Right ventricle myocardium inferior (tissue), 1 donor: ENCODE results near the gene UBQLN3. TPM values are rescaled to one million over a fixed set of nuclear protein-coding genes. Genes with fewer than 3 reads are reported as not detected.

ENCODE experiments used
- ATAC-seq: fragments of 200-7000 bp; cut with Tn5 transposase; one replicate; pipeline ENCODE4 v1.9.1; 2020; ENCODE audit warnings: mild to moderate bottlenecking, moderate library complexity
- DNase-seq: peaks from one replicate; pipeline ENCODE4 v3.0.0; 2021; ENCODE audit errors: missing footprints
- intact Hi-C: fragments of 100-400 bp; cut with DNase I; formaldehyde crosslinking; loops from one replicate; pipeline ENCODE4 v1.11.0; 2022
- long read RNA-seq: library from polyadenylated mRNA; unstranded; transcript quantifications from one replicate; pipeline ENCODE4 v2.0.0, GENCODE V29; 2021
- total RNA-seq: library from RNA; stranded (reverse); fragmentation: NEBNext Ultra II Directional; extraction: Animal tissue kit (Norgen Biotek cat#: 25700); gene quantifications from one replicate; pipeline ENCODE4 v1.2.1, GENCODE V29; 2021
- donor health status: DM: no; HTN: yes; CAD: no; lungs with severe emphysema.

UBQLN3 gene
- not detected for total RNA-seq
- long read RNA-seq = 0 reads

DNA sequence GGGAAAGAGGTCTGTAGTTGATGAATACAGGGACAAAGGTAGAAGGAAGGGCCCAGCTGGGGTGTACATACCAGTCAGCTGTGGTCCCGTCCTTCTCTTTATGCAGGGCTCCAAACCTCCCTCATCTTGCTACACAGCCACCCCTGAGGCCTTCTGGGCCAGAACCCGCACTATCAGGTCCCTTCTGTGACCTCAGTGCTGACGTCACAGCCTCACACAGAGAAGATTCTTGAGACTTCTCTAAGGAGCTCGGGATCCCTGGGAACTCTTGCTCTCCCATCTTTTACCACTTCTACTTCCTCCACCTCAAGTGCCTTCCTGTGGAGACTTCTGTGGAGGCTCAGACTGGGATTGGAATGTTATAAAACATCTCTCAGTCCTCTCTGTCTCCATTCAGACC, at the start of gene UBQLN3:
Gene UBQLN3 (minus strand): TSS at position 155 of the 400 bp plus-strand sequence. CDS start 399 bp downstream, outside the sequence.
- DNase-seq (no peak), ATAC-seq (no peak)
- intact Hi-C loops = no loop called here

DNA sequence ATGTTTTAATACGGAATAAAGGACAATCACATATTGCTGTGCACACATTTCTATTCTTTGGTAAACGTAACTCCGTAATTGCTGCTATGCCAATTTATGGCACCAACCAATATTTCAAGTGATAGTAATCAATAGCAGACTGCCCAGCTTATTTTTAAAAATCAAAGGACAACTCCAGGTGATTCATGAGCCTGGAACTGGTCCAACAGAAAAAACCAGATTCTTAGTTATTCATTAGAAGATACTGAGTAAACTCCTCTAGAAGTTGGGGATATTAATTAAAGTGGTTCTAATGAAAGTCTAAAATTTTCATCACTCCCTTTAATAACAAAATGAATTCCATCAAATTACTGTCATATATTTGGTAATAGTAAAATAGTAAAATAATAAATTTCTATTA, 48.0 kb upstream of the UBQLN3 start:
- no peak for DNase-seq
- ATAC-seq = no peak
- intact Hi-C loops = no loop called here

DNA sequence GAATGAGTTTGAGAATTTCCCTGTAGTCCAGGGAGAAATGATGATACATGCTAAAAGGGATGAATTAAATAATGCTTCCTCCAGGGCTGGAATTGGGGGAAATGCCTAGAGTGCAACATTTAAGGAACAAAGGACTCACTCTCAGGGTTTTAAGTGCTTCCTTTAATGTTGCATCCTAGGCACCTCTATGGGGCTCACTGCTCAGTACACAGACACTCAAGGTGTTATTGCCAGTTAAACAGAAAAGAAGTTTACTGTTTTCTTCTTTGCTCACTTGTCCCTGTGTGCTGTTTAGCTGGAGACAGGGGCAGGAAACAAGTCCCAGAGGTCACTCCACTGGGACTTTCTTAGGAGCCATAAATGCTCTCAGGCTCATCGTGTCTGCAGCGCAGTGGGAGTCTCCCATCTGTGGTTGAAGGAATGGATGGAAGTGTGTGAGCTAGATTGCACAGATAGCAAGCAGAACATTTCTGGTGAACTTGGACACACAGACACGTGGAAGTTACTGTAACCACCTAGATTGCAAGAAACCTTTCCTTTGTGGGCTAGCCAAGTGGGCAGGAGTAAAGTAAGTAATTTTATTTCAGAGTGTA, 46.9 kb upstream of the UBQLN3 start:
- intact Hi-C loops = no loop called here
- no peak for ATAC-seq
- no peak for DNase-seq

DNA sequence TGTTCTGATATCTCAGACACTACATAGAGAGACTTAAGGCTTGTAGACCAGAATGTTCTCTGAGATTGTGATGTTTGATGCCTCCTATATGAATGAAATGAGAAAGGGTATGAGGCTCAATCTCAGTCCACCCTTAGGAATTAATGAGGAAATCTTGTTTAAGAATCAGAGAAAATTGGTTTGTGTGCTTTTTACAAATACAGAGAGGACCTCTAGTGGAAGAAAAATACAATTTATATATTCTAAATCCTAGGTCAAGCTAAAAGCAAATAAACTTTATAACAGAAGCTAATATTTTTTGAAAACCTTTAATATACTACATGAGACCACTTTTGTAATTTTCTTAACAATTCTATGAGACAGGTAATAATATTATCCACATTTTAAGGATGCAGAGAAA, 43.6 kb upstream of the UBQLN3 start:
- DNase-seq (no peak), ATAC-seq (no peak)
- intact Hi-C loops = loop anchor here (2.0 kb wide), 1 partner anchor 77 kb away; no protein-coding TSS in a partner anchor

DNA sequence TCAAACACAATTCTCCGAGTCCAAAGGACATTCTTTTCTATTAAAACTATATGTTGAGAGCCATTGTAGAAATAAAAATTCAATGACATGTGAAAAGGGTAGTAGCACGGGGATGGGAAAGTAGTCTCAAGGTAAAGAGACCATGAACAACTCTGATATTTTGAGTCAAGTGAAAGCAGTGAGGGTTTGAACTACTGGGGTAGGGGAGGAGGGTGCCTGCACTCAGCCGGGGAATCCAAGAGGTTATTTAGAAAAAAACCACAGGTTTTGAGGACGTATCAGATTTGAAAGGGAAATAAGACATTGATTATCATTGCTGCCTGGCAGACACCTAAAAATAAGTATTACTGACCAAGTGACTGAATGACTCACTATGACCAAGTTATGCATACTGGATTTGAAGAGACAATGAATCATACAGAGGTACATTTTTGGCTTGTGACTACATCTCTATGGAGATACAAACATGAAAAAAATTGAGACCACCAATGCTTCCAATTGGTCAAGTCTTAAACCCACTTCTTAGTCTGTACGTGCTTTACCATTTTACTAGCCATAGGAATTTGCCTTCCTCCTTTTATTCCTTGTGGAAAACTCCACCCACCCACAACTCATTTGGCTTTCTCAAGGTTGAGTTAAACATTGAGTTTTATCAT, 40.8 kb upstream of the UBQLN3 start:
- no peak for DNase-seq
- ATAC-seq = no peak
- intact Hi-C loops = no loop called here

DNA sequence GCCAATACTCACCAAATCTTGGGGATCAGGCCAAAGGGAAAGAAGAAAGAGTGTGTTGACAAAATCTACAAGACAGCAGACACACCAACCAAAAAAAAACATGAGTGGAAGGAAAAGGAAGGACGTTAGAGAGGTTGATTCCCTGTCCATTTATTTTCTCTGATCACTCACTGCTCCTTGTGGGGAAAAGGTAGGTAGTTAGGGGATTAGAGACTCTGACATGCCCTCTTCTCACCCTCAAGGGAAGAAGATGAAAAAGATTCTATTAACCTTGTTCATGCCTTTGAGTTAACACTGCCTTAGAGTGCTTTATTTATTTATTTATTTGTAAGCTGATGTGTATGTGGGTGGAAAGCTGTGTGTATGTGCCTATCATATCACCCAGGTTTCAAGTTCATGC, 38.7 kb upstream of the UBQLN3 start, which contains the start of gene OR52H1:
Gene OR52H1 (minus strand): TSS at position 101 of the 400 bp plus-strand sequence. CDS start 3,035 bp downstream, outside the sequence.
- ATAC-seq (no peak), DNase-seq (no peak)
- intact Hi-C loops = no loop called here

DNA sequence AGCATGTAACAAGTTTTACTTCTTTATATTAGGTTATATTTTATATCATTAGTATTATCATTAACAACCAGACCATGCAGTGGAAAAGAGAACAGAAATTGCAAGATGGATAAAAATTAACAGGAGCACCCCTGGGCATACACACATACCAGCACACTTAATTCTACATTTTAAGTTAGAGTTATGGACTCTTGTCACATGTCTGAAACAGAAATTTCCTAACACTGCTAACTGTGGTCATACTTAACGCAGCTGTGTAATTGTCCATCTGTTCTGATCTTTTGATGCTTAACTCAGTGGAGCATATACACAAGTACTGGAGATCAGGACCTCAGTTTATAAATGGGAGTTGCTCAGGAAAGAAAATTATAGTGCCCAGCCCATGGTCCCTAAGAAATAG, 38.2 kb upstream of the UBQLN3 start:
- DNase-seq = no peak
- no peak for ATAC-seq
- intact Hi-C loops = no loop called here

DNA sequence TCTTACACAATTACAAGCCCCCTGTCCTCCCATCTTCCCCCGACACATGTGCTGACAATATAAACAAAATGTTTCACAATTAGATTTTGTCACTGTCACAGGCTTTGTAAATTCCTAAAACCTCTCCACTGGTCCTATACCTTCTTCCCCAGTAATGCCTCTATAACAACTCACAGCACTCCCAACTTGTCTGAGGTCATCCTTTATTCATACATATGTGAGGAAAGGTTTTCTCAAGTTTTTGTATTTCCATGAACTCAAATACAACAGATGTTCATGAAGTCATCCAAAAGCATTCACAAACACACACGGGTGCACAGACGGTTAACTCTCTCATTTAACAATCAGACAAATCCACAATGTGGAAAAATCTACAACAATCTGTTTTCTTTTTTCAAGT, 36.7 kb upstream of the UBQLN3 start:
- no peak for ATAC-seq
- intact Hi-C loops = no loop called here
- no peak for DNase-seq

DNA sequence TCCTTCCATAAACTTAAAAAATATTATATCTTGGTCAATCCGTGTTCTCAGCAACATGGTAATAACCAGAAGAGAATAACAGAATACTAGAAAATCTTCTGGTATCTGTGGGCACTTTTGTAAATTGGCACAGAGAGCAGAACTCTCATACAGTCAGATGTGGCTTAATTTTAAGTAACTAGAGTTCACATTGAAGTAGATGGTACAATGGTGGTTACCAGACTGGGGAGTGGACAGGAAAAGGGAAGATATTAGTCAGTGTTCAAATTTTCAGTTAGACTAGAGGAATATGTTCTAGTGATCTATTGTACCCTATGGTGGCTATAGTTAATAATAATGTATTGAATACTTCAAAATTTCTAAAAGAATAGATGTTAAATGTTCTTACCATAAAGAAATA, 31.7 kb upstream of the UBQLN3 start:
- intact Hi-C loops = no loop called here
- DNase-seq = no peak
- ATAC-seq = no peak

DNA sequence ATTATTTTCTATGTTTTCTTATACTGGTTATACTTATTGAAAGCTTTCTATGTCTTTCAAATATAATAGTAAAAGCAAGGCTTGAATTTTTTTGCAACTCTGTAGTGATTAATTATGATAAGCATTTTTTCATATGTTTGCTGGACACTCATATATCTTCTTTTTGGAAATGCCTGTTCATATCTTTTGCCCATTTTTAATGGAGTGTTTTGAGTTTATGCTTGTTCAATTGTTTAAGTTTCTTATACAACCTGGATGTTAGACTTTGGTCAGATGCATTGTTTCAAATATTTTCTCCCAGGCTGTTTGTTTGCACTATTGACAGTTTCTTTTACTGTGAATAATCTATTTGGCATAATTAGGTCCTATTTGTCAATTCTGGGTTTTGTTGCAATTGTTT, 26.7 kb upstream of the UBQLN3 start:
- DNase-seq (no peak), ATAC-seq (no peak)
- intact Hi-C loops = no loop called here

DNA sequence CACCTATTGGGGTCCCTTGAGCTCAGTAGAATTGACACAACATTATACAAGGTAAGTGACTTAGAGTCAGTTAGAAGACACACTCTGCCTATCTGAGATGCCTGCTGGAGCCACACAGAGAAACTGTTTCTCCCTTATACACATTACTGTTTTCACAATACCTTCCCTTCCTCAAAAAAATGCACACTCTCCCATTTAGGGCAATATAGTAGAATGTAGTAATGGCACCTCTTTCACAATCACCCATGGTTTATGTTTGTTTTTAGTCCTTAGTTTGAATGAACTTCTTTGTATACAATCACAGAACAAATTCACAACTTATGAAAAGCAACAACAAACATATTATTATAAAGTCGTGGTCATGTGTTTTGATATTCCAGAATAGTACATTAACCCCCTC, 24.3 kb upstream of the UBQLN3 start:
- intact Hi-C loops = no loop called here
- DNase-seq = no peak
- ATAC-seq = no peak

DNA sequence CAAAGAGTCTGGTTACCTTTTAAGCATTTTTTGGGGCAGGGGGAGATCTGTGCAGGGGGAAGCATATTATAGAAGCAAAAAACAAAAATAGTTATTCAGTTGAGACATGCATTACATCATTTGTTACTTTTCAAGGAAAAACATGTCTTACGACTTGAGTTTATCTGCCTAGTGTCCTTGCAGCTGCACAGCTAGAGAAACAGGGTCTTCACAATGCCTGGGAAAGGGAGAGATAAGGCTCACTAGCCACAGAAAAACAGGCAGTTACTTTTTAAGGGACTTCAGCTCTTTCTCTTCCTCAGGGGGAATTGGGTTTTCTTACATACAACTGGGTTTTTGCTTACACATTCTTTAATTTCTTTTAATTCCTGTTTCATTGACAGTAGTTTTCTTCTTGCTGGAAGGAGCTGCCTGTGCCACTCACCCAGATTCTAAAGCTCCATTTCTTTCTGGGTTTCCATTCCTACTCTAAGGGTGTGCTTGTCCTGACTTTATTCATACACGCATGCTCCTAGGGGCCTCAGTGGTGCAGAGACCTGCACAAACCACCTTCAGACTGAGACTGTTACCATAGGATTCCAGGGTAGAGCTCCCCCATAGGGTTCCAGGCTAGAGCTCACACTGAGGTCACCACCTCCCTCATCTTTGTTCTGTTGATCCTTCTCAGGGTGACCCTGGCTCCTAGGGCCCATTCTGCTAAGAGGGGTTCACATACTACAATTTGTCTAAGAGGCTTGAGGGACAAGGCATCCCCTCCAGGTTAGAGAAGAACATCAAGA, 21.5 kb upstream of the UBQLN3 start:
- DNase-seq (no peak), ATAC-seq (no peak)
- intact Hi-C loops = no loop called here

DNA sequence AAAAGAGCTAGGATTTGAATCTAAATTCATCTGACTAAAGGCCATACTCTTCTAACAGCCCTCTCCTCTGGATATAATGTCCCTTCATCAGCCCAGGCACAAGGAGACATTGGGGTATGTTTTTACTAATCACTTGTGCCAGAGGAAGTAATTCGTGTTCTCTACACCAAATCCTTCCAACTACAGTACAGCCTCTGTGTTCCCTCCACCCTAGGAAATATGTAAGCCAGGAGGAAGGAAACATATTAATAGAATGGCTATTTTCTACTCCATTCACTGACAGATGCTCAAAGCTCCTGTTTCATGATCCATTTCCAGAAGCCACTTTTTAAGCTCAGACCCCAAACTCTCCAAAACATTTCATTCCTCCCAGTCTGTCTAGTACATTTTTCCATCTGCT, 18.7 kb upstream of the UBQLN3 start:
- ATAC-seq (no peak), DNase-seq (no peak)
- intact Hi-C loops = no loop called here

DNA sequence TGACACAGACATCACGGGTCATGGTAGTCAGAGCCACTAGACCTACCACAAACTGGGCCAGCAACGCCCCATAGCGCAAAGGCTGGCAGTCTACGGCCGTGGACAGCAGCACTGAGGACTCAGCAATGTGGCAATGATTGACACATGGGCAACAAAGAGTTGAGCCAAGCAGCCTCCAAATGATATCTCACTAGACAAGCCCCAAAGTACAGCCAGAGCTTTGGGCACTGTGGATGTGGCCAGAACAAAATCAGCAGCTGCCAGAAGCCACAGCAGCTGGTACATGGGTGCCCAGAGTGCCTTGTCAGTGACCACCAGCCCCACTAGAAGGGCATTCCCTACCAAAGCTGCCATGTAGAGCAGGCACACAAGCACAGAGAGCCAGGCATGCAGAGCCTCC, 18.0 kb upstream of the UBQLN3 start:
- intact Hi-C loops = no loop called here

DNA sequence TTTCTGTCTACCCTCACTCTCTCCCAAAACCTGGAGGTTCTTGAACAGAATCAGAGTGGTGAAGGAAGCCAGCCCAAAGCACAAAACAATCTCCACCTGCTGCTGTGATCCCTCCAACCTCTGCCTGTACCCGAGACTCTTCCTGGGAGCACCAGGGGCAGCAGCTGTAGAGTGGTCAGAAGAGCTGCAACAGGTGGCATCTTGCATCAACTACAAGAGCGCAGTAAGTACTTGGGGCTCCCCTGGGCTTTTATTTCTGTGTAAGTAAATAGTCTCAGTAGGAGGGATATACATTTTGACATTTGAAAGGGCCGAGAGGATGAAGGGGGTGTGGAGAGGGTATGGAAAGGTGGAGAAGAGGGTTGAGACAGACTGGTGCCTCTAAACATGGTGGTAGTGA, 15.0 kb upstream of the UBQLN3 start:
- ATAC-seq = no peak
- no peak for DNase-seq
- intact Hi-C loops = no loop called here

More for the DNA sequence above, 18.0 kb upstream of the UBQLN3 start:
- DNase-seq (no peak), ATAC-seq (no peak)

DNA sequence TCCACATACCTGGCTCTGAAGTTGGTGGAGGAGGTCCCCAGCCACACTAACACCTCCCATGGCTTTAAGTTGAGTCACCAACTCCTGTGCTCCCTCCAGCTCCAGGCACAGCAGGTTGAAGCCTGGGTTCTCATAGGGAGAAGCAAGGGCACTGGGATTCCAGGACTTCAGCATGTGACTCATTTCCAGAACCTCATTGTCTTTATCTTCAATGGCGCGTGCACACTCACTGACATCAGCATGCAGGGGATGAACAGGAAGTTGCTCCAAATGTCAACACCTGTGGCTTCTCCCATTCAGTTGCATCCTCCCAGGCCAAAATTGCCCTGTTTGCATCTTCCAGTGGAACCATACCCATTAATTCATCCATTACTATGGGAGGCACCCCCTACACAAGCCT, 12.6 kb upstream of the UBQLN3 start:
- no peak for DNase-seq
- intact Hi-C loops = no loop called here
- ATAC-seq = no peak

DNA sequence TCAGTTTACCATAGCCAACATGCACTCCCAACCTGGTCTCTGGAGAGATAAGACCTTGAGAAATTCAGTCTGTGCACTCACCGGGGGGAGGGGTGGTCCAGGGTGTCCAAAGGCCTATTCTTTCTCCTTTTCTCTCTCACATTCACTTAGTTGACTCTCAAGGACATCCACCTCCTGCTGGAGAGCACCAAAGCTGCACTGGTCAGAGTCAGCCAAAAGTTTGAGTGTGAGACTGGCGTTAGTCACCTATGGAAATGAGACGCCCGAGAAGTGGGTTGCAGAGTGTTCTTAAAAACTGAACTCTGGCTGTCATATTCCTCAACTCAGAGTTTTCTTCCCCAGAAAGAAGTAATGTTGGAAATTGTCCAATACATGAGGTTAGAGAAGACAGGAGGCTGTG, 11.8 kb upstream of the UBQLN3 start:
- DNase-seq (no peak), ATAC-seq (no peak)
- intact Hi-C loops = no loop called here

DNA sequence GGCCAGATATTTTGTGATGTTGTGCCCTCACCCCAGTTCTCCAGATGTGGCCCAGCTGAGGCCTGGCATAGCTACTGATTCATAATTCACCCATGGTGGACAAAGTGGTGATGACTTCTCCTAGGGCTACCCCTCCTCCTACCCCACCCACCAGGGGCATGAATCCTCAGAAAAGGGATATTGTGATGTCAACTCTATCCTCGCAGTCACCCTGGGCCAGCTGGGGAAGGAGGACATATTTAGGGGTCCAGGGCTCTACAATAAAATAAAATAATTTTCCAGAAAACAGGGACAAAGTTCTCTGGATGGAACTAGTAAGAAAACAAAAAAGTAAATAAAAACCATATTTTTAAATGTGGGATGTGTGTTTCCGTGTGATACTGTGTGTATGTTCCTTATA, 6.8 kb upstream of the UBQLN3 start, which contains the start of gene UBQLNL:
Gene UBQLNL (minus strand): TSS at position 101 of the 400 bp plus-strand sequence. CDS start 258 bp downstream, outside the sequence.
- ATAC-seq (no peak), DNase-seq (no peak)
- intact Hi-C loops = no loop called here

DNA sequence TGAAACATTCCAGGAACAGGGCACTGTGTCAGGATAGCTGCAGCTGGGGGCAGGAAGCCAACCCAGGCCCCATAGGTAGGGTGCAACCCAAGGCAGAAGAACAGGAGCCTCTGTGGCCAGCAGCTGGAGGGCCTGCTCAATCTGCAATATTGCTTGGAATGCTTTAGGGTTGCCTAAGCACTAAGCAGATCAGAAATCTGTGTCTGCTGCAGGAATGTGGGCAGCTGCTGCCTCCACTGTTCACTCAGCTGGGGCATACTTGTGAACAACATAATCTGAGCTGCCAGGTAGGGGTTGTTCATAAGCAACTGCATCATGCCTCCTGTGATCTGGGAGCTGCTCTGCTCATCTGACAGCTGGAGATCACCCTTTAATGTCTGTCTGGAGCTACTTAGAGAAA, 5.1 kb upstream of the UBQLN3 start:
- intact Hi-C loops = no loop called here
- DNase-seq (no peak), ATAC-seq (no peak)

DNA sequence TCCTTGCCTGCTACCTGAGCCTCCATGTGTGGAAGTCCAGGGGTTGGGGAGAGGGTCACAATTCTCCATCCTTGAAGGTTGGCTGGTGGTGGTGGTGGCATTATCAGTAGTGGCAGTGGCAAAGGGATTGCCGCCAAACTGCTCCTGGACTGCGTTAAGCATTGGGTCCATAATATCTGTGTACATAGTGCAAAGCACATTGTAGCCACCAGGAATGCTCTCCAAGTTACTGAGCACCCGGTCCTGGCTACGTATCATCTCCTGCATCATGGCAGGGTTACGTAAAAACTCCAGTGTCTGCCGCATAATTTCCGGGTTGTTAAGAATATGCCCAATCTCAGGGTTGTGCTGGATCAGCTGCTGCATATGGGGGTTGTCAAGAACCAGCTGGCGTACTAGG, 1.2 kb downstream of the UBQLN3 start:
- no peak for ATAC-seq
- DNase-seq = no peak
- intact Hi-C loops = no loop called here
